Endothelial cell (in vitro differentiated cells): ENCODE results near the gene C19orf38. TPM values are rescaled to one million over a fixed set of nuclear protein-coding genes. Genes with fewer than 3 reads are reported as not detected.

Experiments
- DNase-seq: peaks from one replicate; pipeline ENCODE4 v3.0.0; 2021; ENCODE audit warnings: low spot score
- H3K27ac Mint-ChIP-seq: one replicate; pipeline ENCODE4 v1.8.0; 2021; ENCODE audit warnings: mixed read lengths, inconsistent platforms; ENCODE audit not compliant: unreplicated experiment
- H3K27me3 Mint-ChIP-seq: one replicate; pipeline ENCODE4 v1.8.0; 2021; ENCODE audit warnings: mild to moderate bottlenecking, moderate library complexity, mixed read lengths, inconsistent platforms; ENCODE audit not compliant: unreplicated experiment
- H3K36me3 Mint-ChIP-seq: one replicate; pipeline ENCODE4 v1.8.0; 2021; ENCODE audit warnings: mild to moderate bottlenecking, low read depth, mixed read lengths, inconsistent platforms; ENCODE audit not compliant: unreplicated experiment
- H3K4me1 Mint-ChIP-seq: one replicate; pipeline ENCODE4 v1.8.0; 2021; ENCODE audit warnings: mild to moderate bottlenecking, mixed read lengths, inconsistent platforms; ENCODE audit not compliant: unreplicated experiment
- H3K4me3 Mint-ChIP-seq: one replicate; pipeline ENCODE4 v1.8.0; 2021; ENCODE audit warnings: mild to moderate bottlenecking, mixed read lengths, inconsistent platforms; ENCODE audit not compliant: unreplicated experiment
- H3K9me3 Mint-ChIP-seq: one replicate; pipeline ENCODE4 v1.8.0; 2021; ENCODE audit warnings: mixed read lengths, inconsistent platforms; ENCODE audit not compliant: unreplicated experiment
- CTCF ChIP-seq: fragments of 200-600 bp; sonication (generic); IDR thresholded peaks from one replicate; pipeline ENCODE4 v1.5.0; 2021; ENCODE audit warnings: antibody characterized with exemption; ENCODE audit not compliant: unreplicated experiment
- total RNA-seq: library from RNA; stranded (reverse); fragmentation: NEBNext Ultra II Directional; extraction: Animal tissue kit (Norgen Biotek cat#: 25700); gene quantifications from one replicate; pipeline ENCODE4 v1.2.1, GENCODE V29; 2021; ENCODE audit not compliant: unreplicated experiment

C19orf38 gene
- total RNA-seq, 1 donor from 2014 or later = not detected

GRCh38 chr19:10839114-10840050 is 8.8 kb upstream of the C19orf38 start:
- H3K27ac Mint-ChIP-seq = no peak overlapping the region
- H3K4me3 Mint-ChIP-seq = no peak overlapping the region
- no peak for DNase-seq
- no peak for TF ChIP-seq CTCF
- H3K4me1 Mint-ChIP-seq = peaks cover 4% of the 10 kb centered on the region
- peaks cover 7% of the 10 kb centered on the region for H3K27me3 Mint-ChIP-seq
- H3K9me3 Mint-ChIP-seq = peaks cover 3% of the 10 kb centered on the region
- peaks cover 4% of the 10 kb centered on the region for H3K36me3 Mint-ChIP-seq

GRCh38 chr19:10842788-10843187 is 5.4 kb upstream of the C19orf38 start:
- no peak for TF ChIP-seq CTCF
- Mint-ChIP-seq H3K4me3 (no peak overlapping the region), H3K27ac (no peak overlapping the region), H3K9me3 (no peaks in the 10 kb centered on the region), H3K36me3 (peaks cover 8% of the 10 kb centered on the region), H3K27me3 (no peaks in the 10 kb centered on the region), H3K4me1 (no peaks in the 10 kb centered on the region)
- DNase-seq = no peak

GRCh38 chr19:10846500-10847202 is 1.6 kb upstream of the C19orf38 start:
- peaks cover 9% of the 10 kb centered on the region for H3K36me3 Mint-ChIP-seq
- H3K27ac Mint-ChIP-seq = no peak overlapping the region
- no peaks in the 10 kb centered on the region for H3K9me3 Mint-ChIP-seq
- TF ChIP-seq CTCF = no peak
- H3K4me1 Mint-ChIP-seq = no peaks in the 10 kb centered on the region
- DNase-seq = no peak
- H3K4me3 Mint-ChIP-seq = no peak overlapping the region
- H3K27me3 Mint-ChIP-seq = peaks cover 5% of the 10 kb centered on the region

GRCh38 chr19:10850631-10851030 is 2.4 kb downstream of the C19orf38 start:
- Mint-ChIP-seq H3K27ac (no peak overlapping the region), H3K9me3 (no peaks in the 10 kb centered on the region), H3K4me3 (no peak overlapping the region), H3K36me3 (peaks cover 9% of the 10 kb centered on the region), H3K4me1 (no peaks in the 10 kb centered on the region), H3K27me3 (peaks cover 5% of the 10 kb centered on the region)
- no peak for TF ChIP-seq CTCF
- no peak for DNase-seq
